A673 (cell line): ENCODE data around the gene TENM4.

ENCODE experiments used
- EZH2 ChIP-seq: fragments of 200-600 bp; sonication (generic); IDR thresholded peaks from 2 replicates; pipeline ENCODE4 v1.6.1; 2017; ENCODE audit warnings: borderline replicate concordance, low read depth, mild to moderate bottlenecking, mixed read lengths, antibody characterized with exemption, low read length; ENCODE audit not compliant: poor library complexity, severe bottlenecking
- TF ChIP-seq, protein P1 (sequence below): fragments of 300-800, 200-600 bp; sonication (generic); conservative IDR thresholded peaks from 2 replicates; pipeline ENCODE4 v1.5.1; 2017; ENCODE audit warnings: low read depth, mild to moderate bottlenecking, antibody characterized with exemption, low read length, moderate library complexity, mixed read lengths

- TF ChIP-seq, protein P1, sequence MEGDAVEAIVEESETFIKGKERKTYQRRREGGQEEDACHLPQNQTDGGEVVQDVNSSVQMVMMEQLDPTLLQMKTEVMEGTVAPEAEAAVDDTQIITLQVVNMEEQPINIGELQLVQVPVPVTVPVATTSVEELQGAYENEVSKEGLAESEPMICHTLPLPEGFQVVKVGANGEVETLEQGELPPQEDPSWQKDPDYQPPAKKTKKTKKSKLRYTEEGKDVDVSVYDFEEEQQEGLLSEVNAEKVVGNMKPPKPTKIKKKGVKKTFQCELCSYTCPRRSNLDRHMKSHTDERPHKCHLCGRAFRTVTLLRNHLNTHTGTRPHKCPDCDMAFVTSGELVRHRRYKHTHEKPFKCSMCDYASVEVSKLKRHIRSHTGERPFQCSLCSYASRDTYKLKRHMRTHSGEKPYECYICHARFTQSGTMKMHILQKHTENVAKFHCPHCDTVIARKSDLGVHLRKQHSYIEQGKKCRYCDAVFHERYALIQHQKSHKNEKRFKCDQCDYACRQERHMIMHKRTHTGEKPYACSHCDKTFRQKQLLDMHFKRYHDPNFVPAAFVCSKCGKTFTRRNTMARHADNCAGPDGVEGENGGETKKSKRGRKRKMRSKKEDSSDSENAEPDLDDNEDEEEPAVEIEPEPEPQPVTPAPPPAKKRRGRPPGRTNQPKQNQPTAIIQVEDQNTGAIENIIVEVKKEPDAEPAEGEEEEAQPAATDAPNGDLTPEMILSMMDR: no peak
- TF ChIP-seq EZH2: no peak
Measured at GRCh38 chr11:79042824-79043223, 398.0 kb downstream of the TENM4 start.
